Fibroblast of peridontal ligament (primary cell): ENCODE results near the gene ZFP14.
"Not testable (repeated sequence)": the region's sequence is repeated elsewhere in the genome, so short reads cannot be mapped to it uniquely, and the experiment has no call there.

Source experiments
- DNase-seq: peaks from one replicate; pipeline ENCODE4 v3.0.0-alpha.2; 2010; ENCODE audit errors: extremely low read depth

The ZFP14 gene

GRCh38 chr19:36331353-36332228 lies 47.4 kb downstream of the ZFP14 start:
- peak; percentile 96 for DNase-seq

- no peak for DNase-seq
These were observed 48.8 kb downstream of the ZFP14 start for GRCh38 chr19:36330216-36330615.

GRCh38 chr19:36329534-36329933 lies 49.5 kb downstream of the ZFP14 start:
- not testable (repeated sequence) for DNase-seq

- DNase-seq: not testable (repeated sequence)
These were observed 52.4 kb downstream of the ZFP14 start for GRCh38 chr19:36326649-36327048.

GRCh38 chr19:36315164-36315563 lies 63.8 kb downstream of the ZFP14 start:
- not testable (repeated sequence) for DNase-seq

- not testable (repeated sequence) for DNase-seq
These were observed 64.9 kb downstream of the ZFP14 start for GRCh38 chr19:36314053-36314452.

GRCh38 chr19:36311098-36311760 lies 67.8 kb downstream of the ZFP14 start:
- DNase-seq: not testable (repeated sequence)

GRCh38 chr19:36310416-36310990 lies 68.5 kb downstream of the ZFP14 start:
- peak; percentile 63 for DNase-seq

- not testable (repeated sequence) for DNase-seq
These were observed 69.2 kb downstream of the ZFP14 start for GRCh38 chr19:36309759-36310158.

GRCh38 chr19:36309309-36309708 lies 69.7 kb downstream of the ZFP14 start:
- not testable (repeated sequence) for DNase-seq

- DNase-seq: not testable (repeated sequence)
These were observed 86.7 kb downstream of the ZFP14 start for GRCh38 chr19:36292317-36292716.
